Thyroid gland (tissue), 4 donors: ENCODE results near the gene SIM1.

Experiments
- POLR2A ChIP-seq, 2 donors: fragments of 450-650 bp; IDR thresholded peaks; one replicate each; pipeline ENCODE4 v1.6.1; 2017; ENCODE audit warnings: antibody characterized with exemption in 2 of 2, mild to moderate bottlenecking in 2 of 2, moderate library complexity in 1 of 2
- TF ChIP-seq, protein P1 (sequence below), 6 experiments: fragments of 200-600 bp in 3 of 6; fragments of 450-650 bp in 3 of 6; sonication (generic) in 3 of 6; IDR thresholded peaks; one replicate each; pipeline ENCODE4 v1.5.1; 2016 to 2019; ENCODE audit warnings: antibody characterized with exemption in 6 of 6, mild to moderate bottlenecking in 2 of 6, inconsistent platforms in 1 of 6, moderate library complexity in 1 of 6

GRCh38 chr6:100338090-100338489, 126.6 kb downstream of the SIM1 start:
- TF ChIP-seq, protein P1, sequence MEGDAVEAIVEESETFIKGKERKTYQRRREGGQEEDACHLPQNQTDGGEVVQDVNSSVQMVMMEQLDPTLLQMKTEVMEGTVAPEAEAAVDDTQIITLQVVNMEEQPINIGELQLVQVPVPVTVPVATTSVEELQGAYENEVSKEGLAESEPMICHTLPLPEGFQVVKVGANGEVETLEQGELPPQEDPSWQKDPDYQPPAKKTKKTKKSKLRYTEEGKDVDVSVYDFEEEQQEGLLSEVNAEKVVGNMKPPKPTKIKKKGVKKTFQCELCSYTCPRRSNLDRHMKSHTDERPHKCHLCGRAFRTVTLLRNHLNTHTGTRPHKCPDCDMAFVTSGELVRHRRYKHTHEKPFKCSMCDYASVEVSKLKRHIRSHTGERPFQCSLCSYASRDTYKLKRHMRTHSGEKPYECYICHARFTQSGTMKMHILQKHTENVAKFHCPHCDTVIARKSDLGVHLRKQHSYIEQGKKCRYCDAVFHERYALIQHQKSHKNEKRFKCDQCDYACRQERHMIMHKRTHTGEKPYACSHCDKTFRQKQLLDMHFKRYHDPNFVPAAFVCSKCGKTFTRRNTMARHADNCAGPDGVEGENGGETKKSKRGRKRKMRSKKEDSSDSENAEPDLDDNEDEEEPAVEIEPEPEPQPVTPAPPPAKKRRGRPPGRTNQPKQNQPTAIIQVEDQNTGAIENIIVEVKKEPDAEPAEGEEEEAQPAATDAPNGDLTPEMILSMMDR (IDR thresholded peaks at IDR 0.05), result no peak
- TF ChIP-seq POLR2A (IDR thresholded peaks at IDR 0.05), result no peak
